Esophagus squamous epithelium (tissue), 5 donors: ENCODE results near the gene ZNF737. TPM values are rescaled to one million over a fixed set of nuclear protein-coding genes. Genes with fewer than 3 reads are reported as not detected.
A peak's percentile ranks its signal among the peaks of the same experiment; 100 is the strongest.
"Not testable (repeated sequence)": the region's sequence is repeated elsewhere in the genome, so short reads cannot be mapped to it uniquely, and the experiment has no call there.

Source experiments
- DNase-seq: peaks from one replicate; lab custom pipeline; 2025; lab: John Stamatoyannopoulos, UW
- H3K27ac ChIP-seq, 4 donors: fragments of 200-600 bp; sonication (generic); one replicate each; pipeline ENCODE4 v1.5.1; 2016 to 2019; ENCODE audit warnings: mild to moderate bottlenecking in 1 of 4
- H3K27me3 ChIP-seq, 4 donors: fragments of 200-600 bp; sonication (generic); 1 replicate in 3 of 4; 2 replicates in 1 of 4; pipeline versions ENCODE4 v1.5.1 to v1.6.0; 2017 to 2021; ENCODE audit warnings: antibody characterized with exemption in 1 of 4
- H3K36me3 ChIP-seq, 3 donors: fragments of 200-600 bp; sonication (generic); one replicate each; pipeline ENCODE4 v1.5.1; 2016 to 2019
- H3K4me1 ChIP-seq, 3 donors: fragments of 200-600 bp; sonication (generic); one replicate each; pipeline ENCODE4 v1.5.1; 2017 to 2019
- H3K4me3 ChIP-seq, 4 donors: fragments of 200-600 bp; sonication (generic); 1 replicate in 3 of 4; 2 replicates in 1 of 4; pipeline ENCODE4 v1.5.1; 2016 to 2019; ENCODE audit warnings: mild to moderate bottlenecking in 2 of 4, moderate library complexity in 1 of 4
- H3K9me3 ChIP-seq, 3 donors: fragments of 200-600 bp; sonication (generic); one replicate each; pipeline ENCODE4 v1.5.1; 2016 to 2019
- POLR2A ChIP-seq, 4 donors: fragments of 450-650 bp; IDR thresholded peaks; one replicate each; pipeline ENCODE4 v1.6.1; 2017; ENCODE audit warnings: antibody characterized with exemption in 4 of 4, mild to moderate bottlenecking in 4 of 4, moderate library complexity in 3 of 4
- WGBS, 2 donors: methylation state at CpG; one replicate each; pipeline ENCODE4 v1.1.5; 2018; 5-methylcytosine and 5-hydroxymethylcytosine counted together
- intact Hi-C: fragments of 100-400 bp; cut with DNase I; formaldehyde crosslinking; loops from one replicate; pipeline ENCODE4 v1.15.0; 2022
- total RNA-seq, 4 donors: library from RNA; depleted of rRNA; stranded (reverse); fragments of >200 nt; gene quantifications; one replicate each; pipeline ENCODE4 v1.1.0, GENCODE V29; 2016
- TF ChIP-seq, protein P1 (sequence below), 6 experiments: fragments of 450-650 bp in 4 of 6; fragments of 200-600 bp in 2 of 6; sonication (generic) in 2 of 6; IDR thresholded peaks; one replicate each; pipeline ENCODE4 v1.5.1; 2016 to 2019; ENCODE audit warnings: antibody characterized with exemption in 6 of 6, mild to moderate bottlenecking in 4 of 6, moderate library complexity in 4 of 6
- donor health status: DM: yes; HTN: yes; CAD: no.

ZNF737 gene
- total RNA-seq: 1 to 10 TPM; 2.2 to 6.5 (median 3.8) TPM

GRCh38 chr19:20565321-20566018 is at the start of gene ZNF737:
ZNF737 (minus strand) TSS chr19:20565781; CDS start chr19:20565640, 141 bp downstream.
- peak within 1 kb of the TSS; percentile 77 to 91 (median 86) for H3K27ac ChIP-seq
- 0 to 3% methylated on average over 6 to 18 of the region's 28 CpGs for WGBS, 2 donors
- peaks cover 0 to 34% (median 0%) of the 10 kb centered on the region in 3 donors for H3K36me3 ChIP-seq
- TF ChIP-seq, protein P1, sequence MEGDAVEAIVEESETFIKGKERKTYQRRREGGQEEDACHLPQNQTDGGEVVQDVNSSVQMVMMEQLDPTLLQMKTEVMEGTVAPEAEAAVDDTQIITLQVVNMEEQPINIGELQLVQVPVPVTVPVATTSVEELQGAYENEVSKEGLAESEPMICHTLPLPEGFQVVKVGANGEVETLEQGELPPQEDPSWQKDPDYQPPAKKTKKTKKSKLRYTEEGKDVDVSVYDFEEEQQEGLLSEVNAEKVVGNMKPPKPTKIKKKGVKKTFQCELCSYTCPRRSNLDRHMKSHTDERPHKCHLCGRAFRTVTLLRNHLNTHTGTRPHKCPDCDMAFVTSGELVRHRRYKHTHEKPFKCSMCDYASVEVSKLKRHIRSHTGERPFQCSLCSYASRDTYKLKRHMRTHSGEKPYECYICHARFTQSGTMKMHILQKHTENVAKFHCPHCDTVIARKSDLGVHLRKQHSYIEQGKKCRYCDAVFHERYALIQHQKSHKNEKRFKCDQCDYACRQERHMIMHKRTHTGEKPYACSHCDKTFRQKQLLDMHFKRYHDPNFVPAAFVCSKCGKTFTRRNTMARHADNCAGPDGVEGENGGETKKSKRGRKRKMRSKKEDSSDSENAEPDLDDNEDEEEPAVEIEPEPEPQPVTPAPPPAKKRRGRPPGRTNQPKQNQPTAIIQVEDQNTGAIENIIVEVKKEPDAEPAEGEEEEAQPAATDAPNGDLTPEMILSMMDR (IDR thresholded peaks at IDR 0.05): peak in 3 of 6 experiments; percentile 16 to 32 (median 26)
- peak in 3 of 4 donors; percentile 11 to 65 (median 56) for TF ChIP-seq POLR2A (IDR thresholded peaks at IDR 0.05)
- H3K9me3 ChIP-seq: peaks cover 0 to 39% (median 0%) of the 10 kb centered on the region in 3 donors
- peaks cover 0 to 12% (median 5%) of the 10 kb centered on the region in 3 donors for H3K4me1 ChIP-seq
- DNase-seq: peak; percentile 67
- peak within 1 kb of the TSS; percentile 47 to 76 (median 74) for H3K4me3 ChIP-seq
- intact Hi-C loops: no loop called here
- H3K27me3 ChIP-seq: no peaks in the 10 kb centered on the region

DNA sequence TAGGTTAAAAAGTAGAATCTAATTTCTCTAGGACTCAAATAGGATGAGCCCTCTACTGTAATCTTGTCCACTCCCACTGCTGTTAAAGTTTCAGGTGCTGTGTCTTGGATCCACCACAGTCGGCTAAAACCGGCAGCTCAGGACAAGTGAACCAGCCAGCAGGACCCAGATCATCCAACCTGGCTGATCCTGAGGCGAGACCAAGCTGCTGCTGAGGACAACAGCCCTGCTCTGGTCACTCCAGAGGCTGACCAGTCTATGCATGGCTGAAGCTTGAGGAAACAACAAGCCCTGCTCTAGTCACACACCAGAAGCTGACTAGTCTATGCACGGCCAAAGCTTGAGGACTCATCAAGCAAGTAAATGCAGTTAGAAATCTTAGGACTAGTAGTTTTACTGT is 49.4 kb upstream of the ZNF737 start:
- intact Hi-C loops: loop anchor here (5.0 kb wide), 1 partner anchor 87 kb away; no protein-coding TSS in a partner anchor
- not testable (repeated sequence) for H3K4me1 ChIP-seq, H3K4me3 ChIP-seq, H3K27me3 ChIP-seq, H3K36me3 ChIP-seq, DNase-seq, H3K27ac ChIP-seq
- H3K9me3 ChIP-seq: peaks cover 0 to 92% (median 5%) of the 10 kb centered on the region in 3 donors
- WGBS, 2 donors: 33 to 94% methylated on average over 2 of the region's 4 CpGs

- Histone ChIP-seq H3K36me3 (no peaks in the 10 kb centered on the region), H3K4me1 (no peaks in the 10 kb centered on the region), H3K9me3 (peaks cover 0 to 85% (median 7%) of the 10 kb centered on the region in 3 donors), H3K27me3 (no peaks in the 10 kb centered on the region), H3K4me3 (peak overlapping the region in 2 of 4 donors; percentile 14 to 39), H3K27ac (no peak overlapping the region)
- TF ChIP-seq, protein P1 (IDR thresholded peaks at IDR 0.05): no peak
- TF ChIP-seq POLR2A (IDR thresholded peaks at IDR 0.05): no peak
- 22 to 43% methylated on average over 4 to 5 of the region's 5 CpGs for WGBS, 2 donors
- DNase-seq: no peak
- intact Hi-C loops: no loop called here
Measured at GRCh38 chr19:20612711-20613316, 47.2 kb upstream of the ZNF737 start.

- Histone ChIP-seq H3K9me3 (peaks cover 0 to 83% (median 9%) of the 10 kb centered on the region in 3 donors), H3K27ac (no peak overlapping the region)
- 80 to 81% methylated on average over 6 of the region's 6 CpGs for WGBS, 2 donors
Measured at GRCh38 chr19:20611866-20612265, 46.3 kb upstream of the ZNF737 start.

GRCh38 chr19:20607943-20608342 is 42.4 kb upstream of the ZNF737 start:
- no peak for TF ChIP-seq POLR2A (IDR thresholded peaks at IDR 0.05)
- TF ChIP-seq, protein P1 (IDR thresholded peaks at IDR 0.05): no peak
- WGBS, 2 donors: 81 to 95% methylated on average over 1 of the region's 1 CpG
- Histone ChIP-seq H3K27ac (no peak overlapping the region), H3K4me1 (no peaks in the 10 kb centered on the region), H3K4me3 (no peak overlapping the region), H3K27me3 (no peaks in the 10 kb centered on the region), H3K9me3 (peaks cover 0 to 67% (median 10%) of the 10 kb centered on the region in 3 donors), H3K36me3 (no peaks in the 10 kb centered on the region)
- intact Hi-C loops: no loop called here
- DNase-seq: no peak

More at GRCh38 chr19:20611866-20612265, 46.3 kb upstream of the ZNF737 start:
- no peaks in the 10 kb centered on the region for H3K4me1 ChIP-seq
- no peaks in the 10 kb centered on the region for H3K27me3 ChIP-seq
- TF ChIP-seq POLR2A (IDR thresholded peaks at IDR 0.05): no peak
- TF ChIP-seq, protein P1 (IDR thresholded peaks at IDR 0.05): no peak
- no peak for DNase-seq
- no peaks in the 10 kb centered on the region for H3K36me3 ChIP-seq
- H3K4me3 ChIP-seq: no peak overlapping the region
- intact Hi-C loops: no loop called here
